B cell (primary cell): ENCODE results near the gene UBA7. TPM values are rescaled to one million over a fixed set of nuclear protein-coding genes. Genes with fewer than 3 reads are reported as not detected.

Source experiments
- ATAC-seq: fragments of 200-7000 bp; cut with Tn5 transposase; one replicate; pipeline ENCODE4 v1.10.0; 2021; ENCODE audit warnings: low read depth, mild to moderate bottlenecking, moderate number of reproducible peaks, moderate library complexity
- CTCF ChIA-PET: fragments of 350-600 bp; sonication (Branson Sonifier 250); formaldehyde crosslinking; loops from one replicate; lab custom pipeline; 2021; ENCODE audit warnings: antibody characterized with exemption, inconsistent platforms; lab: Charles Lee
- POLR2A ChIA-PET: fragments of 350-600 bp; sonication (Branson Sonifier 250); formaldehyde crosslinking; loops from one replicate; lab custom pipeline; 2021; ENCODE audit warnings: antibody characterized with exemption; lab: Charles Lee
- DNase-seq: peaks from one replicate; pipeline ENCODE4 v3.0.0; 2013
- H2AFZ ChIP-seq: 2 replicates; pipeline ENCODE4 v1.6.1; 2012; ENCODE audit warnings: mild to moderate bottlenecking, low read depth, low read length; ENCODE audit not compliant: insufficient read depth, poor library complexity, severe bottlenecking
- H3K27ac ChIP-seq, 2 donors: 1 replicate in 1 of 2; 2 replicates in 1 of 2; pipeline ENCODE4 v1.5.1; 2012 to 2013; ENCODE audit warnings: low read length in 2 of 2, mild to moderate bottlenecking in 2 of 2, moderate library complexity in 1 of 2
- H3K27me3 ChIP-seq, 4 experiments: fragments of 200-600 bp in 1 of 4; sonication (generic) in 1 of 4; replicated peaks in 1 of 4; 1 replicate in 2 of 4; 2 replicates in 2 of 4; pipeline versions ENCODE4 v1.6.1 to v1.7.0; 2013 to 2016; ENCODE audit warnings: low read length in 3 of 4, mild to moderate bottlenecking in 2 of 4, mixed read lengths in 1 of 4, moderate library complexity in 1 of 4; ENCODE audit not compliant: insufficient read depth in 4 of 4, control insufficient read depth in 3 of 4; ENCODE audit errors: control extremely low read depth in 1 of 4
- H3K36me3 ChIP-seq, 2 experiments: replicated peaks in 1 of 2; 1 replicate in 1 of 2; 2 replicates in 1 of 2; pipeline versions ENCODE4 v1.6.1 to v1.7.1; 2013; ENCODE audit warnings: low read length in 1 of 2; ENCODE audit not compliant: insufficient read depth in 2 of 2, control insufficient read depth in 1 of 2; ENCODE audit errors: control extremely low read depth in 1 of 2, extremely low read depth in 1 of 2
- H3K4me1 ChIP-seq, 2 donors: fragments of 200-600 bp in 1 of 2; sonication (generic) in 1 of 2; 1 replicate in 1 of 2; 2 replicates in 1 of 2; pipeline versions ENCODE4 v1.5.1 to v1.6.1; 2013 to 2017; ENCODE audit warnings: low read length in 2 of 2; ENCODE audit not compliant: control insufficient read depth in 2 of 2, insufficient read depth in 2 of 2
- H3K4me2 ChIP-seq: replicated peaks from 2 replicates; pipeline ENCODE3; 2012; ENCODE audit warnings: mild to moderate bottlenecking, low read depth, low read length; ENCODE audit not compliant: poor library complexity, severe bottlenecking
- H3K4me3 ChIP-seq, 5 experiments: fragments of 200-600 bp in 1 of 5; sonication (generic) in 1 of 5; 1 replicate in 3 of 5; 2 replicates in 2 of 5; pipeline versions ENCODE4 v1.5.1 to v1.7.0; 2011 to 2016; ENCODE audit warnings: low read length in 4 of 5, mild to moderate bottlenecking in 4 of 5, low read depth in 2 of 5, control low read depth in 1 of 5, moderate library complexity in 1 of 5; ENCODE audit not compliant: insufficient read depth in 1 of 5; ENCODE audit errors: control extremely low read depth in 1 of 5, extremely low read depth in 1 of 5
- H3K79me2 ChIP-seq: fragments of 200-600 bp; sonication (generic); one replicate; pipeline ENCODE4 v1.6.0; 2016; ENCODE audit warnings: low read length; ENCODE audit not compliant: control insufficient read depth, insufficient read depth
- H3K9ac ChIP-seq: fragments of 200-600 bp; sonication (generic); 2 replicates; pipeline ENCODE4 v1.6.1; 2017; ENCODE audit warnings: mild to moderate bottlenecking, low read length, moderate library complexity
- H3K9me3 ChIP-seq, 3 donors: one replicate each; pipeline versions ENCODE4 v1.6.1 to v1.7.1; 2013; ENCODE audit warnings: low read length in 2 of 3; ENCODE audit not compliant: control insufficient read depth in 2 of 3, insufficient read depth in 1 of 3; ENCODE audit errors: control extremely low read depth in 1 of 3
- H4K20me1 ChIP-seq: 2 replicates; pipeline ENCODE4 v1.6.0; 2012; ENCODE audit warnings: mild to moderate bottlenecking, low read length; ENCODE audit not compliant: insufficient read depth, control insufficient read depth, poor library complexity, severe bottlenecking
- H3K27ac Mint-ChIP-seq: one replicate; pipeline ENCODE4 v1.8.0; 2021; ENCODE audit warnings: mixed read lengths
- H3K27me3 Mint-ChIP-seq: one replicate; pipeline ENCODE4 v1.8.0; 2021; ENCODE audit warnings: mixed read lengths
- H3K4me1 Mint-ChIP-seq: one replicate; pipeline ENCODE4 v1.8.0; 2021; ENCODE audit warnings: mixed read lengths
- H3K4me3 Mint-ChIP-seq: one replicate; pipeline ENCODE4 v1.8.0; 2021; ENCODE audit warnings: mixed read lengths
- H3K9me3 Mint-ChIP-seq: one replicate; pipeline ENCODE4 v1.8.0; 2022; ENCODE audit warnings: mixed read lengths; ENCODE audit not compliant: insufficient read depth
- EZH2 ChIP-seq: IDR thresholded peaks from 2 replicates; pipeline ENCODE4 v1.6.1; 2012; ENCODE audit warnings: borderline replicate concordance, low read depth, mild to moderate bottlenecking, moderate library complexity, low read length; ENCODE audit not compliant: insufficient read depth, poor library complexity, severe bottlenecking
- WGBS: methylation state at CpG from one replicate; pipeline ENCODE4 v1.1.5; 2013; ENCODE audit warnings: missing lambda C conversion rate; ENCODE audit not compliant: insufficient coverage; 5-methylcytosine and 5-hydroxymethylcytosine counted together
- intact Hi-C: fragments of 100-400 bp; cut with micrococcal nuclease; formaldehyde crosslinking; loops from one replicate; pipeline ENCODE4 v1.10.0; 2022
- polyA plus RNA-seq: library from polyadenylated mRNA; depleted of rRNA; stranded (reverse); fragments of >200 nt; gene quantifications from 2 replicates; pipeline ENCODE4 v1.2.3, GENCODE V29; 2012
- total RNA-seq, 2 donors: library from RNA; stranded (reverse); fragments of 120-200 nt in 1 of 2; gene quantifications; 1 replicate in 1 of 2; 2 replicates in 1 of 2; pipeline versions ENCODE4 v1.2.3 to v1.2.4, GENCODE V29; 2013 to 2022
- TF ChIP-seq, protein P1 (sequence below): fragments of 200-600 bp; IDR thresholded peaks from one replicate; pipeline ENCODE4 v1.8.0; 2022; ENCODE audit warnings: antibody characterized with exemption, mild to moderate bottlenecking

The UBA7 gene
- total and polyA plus RNA-seq, 2 donors (not counting 1 experiment from before 2014, with no cell fraction given) = 418 to 943 TPM

DNA sequence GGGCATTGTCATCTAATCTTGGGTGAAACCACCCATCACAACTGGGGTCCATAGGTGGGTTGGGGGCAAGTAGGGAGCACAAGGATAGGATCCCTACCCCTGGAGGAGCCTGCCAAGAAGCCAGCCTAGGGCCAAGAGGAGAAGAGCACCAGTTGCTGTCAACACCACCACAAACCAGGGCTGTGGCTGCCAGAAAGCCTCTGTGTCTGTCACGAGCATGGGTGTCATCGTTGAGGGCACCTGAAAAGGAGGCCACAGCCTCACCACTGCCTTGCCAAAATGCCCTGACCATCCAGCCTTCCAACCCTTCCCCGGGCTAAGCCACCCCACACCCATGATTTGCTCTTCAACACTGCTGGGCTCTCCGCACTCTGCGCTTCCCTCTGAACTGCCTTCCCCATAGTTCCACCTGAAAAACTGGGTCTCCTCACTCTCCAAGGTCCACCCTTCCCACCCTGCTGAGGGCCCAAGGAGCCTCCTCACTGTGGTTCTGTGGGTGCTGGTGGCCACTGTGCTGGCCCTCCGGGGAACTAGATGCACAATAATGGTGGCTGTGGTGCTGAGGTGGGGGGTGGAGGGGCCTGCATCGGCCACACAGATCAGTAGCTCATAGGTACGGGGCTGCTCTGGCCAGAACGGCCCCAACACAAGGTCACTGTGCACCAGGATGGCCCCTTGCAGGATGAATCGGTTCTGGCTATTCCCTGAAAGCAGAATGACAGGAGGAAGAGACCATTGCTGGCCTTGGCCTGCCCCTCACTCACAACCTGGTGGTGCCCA is 21.2 kb downstream of the UBA7 start:
- Histone ChIP-seq H3K36me3 (no peaks in the 10 kb centered on the region), H3K9me3 (no peaks in the 10 kb centered on the region), H3K9ac (no peak overlapping the region), H4K20me1 (no peaks in the 10 kb centered on the region), H3K79me2 (no peaks in the 10 kb centered on the region), H3K27me3 (no peaks in the 10 kb centered on the region), H3K4me1 (peaks cover 0 to 8% of the 10 kb centered on the region in 2 donors), H3K4me3 (no peak overlapping the region), H3K27ac (no peak overlapping the region), H2AFZ (no peak overlapping the region), H3K4me2 (no peak overlapping the region)
- no peak for TF ChIP-seq EZH2
- TF ChIP-seq, protein P1, sequence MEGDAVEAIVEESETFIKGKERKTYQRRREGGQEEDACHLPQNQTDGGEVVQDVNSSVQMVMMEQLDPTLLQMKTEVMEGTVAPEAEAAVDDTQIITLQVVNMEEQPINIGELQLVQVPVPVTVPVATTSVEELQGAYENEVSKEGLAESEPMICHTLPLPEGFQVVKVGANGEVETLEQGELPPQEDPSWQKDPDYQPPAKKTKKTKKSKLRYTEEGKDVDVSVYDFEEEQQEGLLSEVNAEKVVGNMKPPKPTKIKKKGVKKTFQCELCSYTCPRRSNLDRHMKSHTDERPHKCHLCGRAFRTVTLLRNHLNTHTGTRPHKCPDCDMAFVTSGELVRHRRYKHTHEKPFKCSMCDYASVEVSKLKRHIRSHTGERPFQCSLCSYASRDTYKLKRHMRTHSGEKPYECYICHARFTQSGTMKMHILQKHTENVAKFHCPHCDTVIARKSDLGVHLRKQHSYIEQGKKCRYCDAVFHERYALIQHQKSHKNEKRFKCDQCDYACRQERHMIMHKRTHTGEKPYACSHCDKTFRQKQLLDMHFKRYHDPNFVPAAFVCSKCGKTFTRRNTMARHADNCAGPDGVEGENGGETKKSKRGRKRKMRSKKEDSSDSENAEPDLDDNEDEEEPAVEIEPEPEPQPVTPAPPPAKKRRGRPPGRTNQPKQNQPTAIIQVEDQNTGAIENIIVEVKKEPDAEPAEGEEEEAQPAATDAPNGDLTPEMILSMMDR = no peak
- ATAC-seq = no peak
- Mint-ChIP-seq H3K4me1 (peaks cover 5% of the 10 kb centered on the region), H3K27me3 (no peaks in the 10 kb centered on the region), H3K27ac (no peak overlapping the region), H3K4me3 (no peak overlapping the region), H3K9me3 (no peaks in the 10 kb centered on the region)
- no peak for DNase-seq
- POLR2A ChIA-PET = no interaction called here
- intact Hi-C loops = no loop called here
- 91% methylated on average over 10 of the region's 10 CpGs for WGBS
- CTCF ChIA-PET = interaction anchor here (1.1 to 1.2 kb wide), 2 partner anchors 10 to 47 kb away, joined by 3 read pairs; no protein-coding TSS in a partner anchor

DNA sequence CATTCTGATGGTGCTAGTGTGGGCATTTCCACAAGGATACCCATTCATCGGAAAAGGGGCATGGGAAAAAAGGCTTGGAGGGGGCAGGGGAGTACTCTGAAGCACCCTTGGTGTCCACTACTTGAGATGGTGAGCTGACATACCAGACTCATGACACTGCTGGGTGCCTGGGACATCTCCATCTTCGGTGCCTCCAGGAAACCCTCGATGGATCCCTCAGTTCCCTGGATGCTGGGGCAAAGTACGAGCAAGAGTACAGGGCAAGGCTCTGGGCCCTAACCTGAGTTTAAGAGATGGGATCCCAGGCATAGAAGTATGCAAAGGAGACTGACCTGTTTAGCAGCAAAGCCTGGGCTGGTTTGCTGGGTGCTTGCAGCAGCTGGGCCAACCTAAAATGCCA is 22.2 kb downstream of the UBA7 start:
- peaks cover 7 to 18% of the 10 kb centered on the region in 2 donors for H3K4me1 ChIP-seq
- H3K4me2 ChIP-seq = no peak overlapping the region
- H3K4me3 ChIP-seq = no peak overlapping the region
- H3K27me3 Mint-ChIP-seq = no peaks in the 10 kb centered on the region
- ChIA-PET CTCF (interaction anchor here (1.1 to 1.2 kb wide), 2 partner anchors 11 to 48 kb away, joined by 3 read pairs; no protein-coding TSS in a partner anchor), POLR2A (interaction anchor here (0.6 kb wide), 1 partner anchor 1605 kb away, joined by 3 read pairs; no protein-coding TSS in a partner anchor)
- DNase-seq (no peak), ATAC-seq (no peak)
- no peaks in the 10 kb centered on the region for H4K20me1 ChIP-seq
- H3K79me2 ChIP-seq = peaks cover 7% of the 10 kb centered on the region
- H3K36me3 ChIP-seq = no peaks in the 10 kb centered on the region
- no peaks in the 10 kb centered on the region for H3K27me3 ChIP-seq
- no peaks in the 10 kb centered on the region for H3K9me3 Mint-ChIP-seq
- H3K9ac ChIP-seq = no peak overlapping the region
- H3K9me3 ChIP-seq = no peaks in the 10 kb centered on the region
- H3K4me3 Mint-ChIP-seq = no peak overlapping the region
- TF ChIP-seq, protein P1 = no peak
- no peak for TF ChIP-seq EZH2
- 100% methylated on average over 4 of the region's 4 CpGs for WGBS
- no peak overlapping the region for H2AFZ ChIP-seq
- H3K27ac ChIP-seq = no peak overlapping the region
- intact Hi-C loops = no loop called here
- peaks cover 11% of the 10 kb centered on the region for H3K4me1 Mint-ChIP-seq
- no peak overlapping the region for H3K27ac Mint-ChIP-seq
